ENCODE results near the gene MDP1. TPM values are rescaled to one million over a fixed set of nuclear protein-coding genes. Genes with fewer than 3 reads are reported as not detected.

Gene MDP1
- polyA plus RNA-seq, 2 of the 4 experiments (the other 2 are of a cell fraction) = 21.6 to 38.6 TPM

DNA sequence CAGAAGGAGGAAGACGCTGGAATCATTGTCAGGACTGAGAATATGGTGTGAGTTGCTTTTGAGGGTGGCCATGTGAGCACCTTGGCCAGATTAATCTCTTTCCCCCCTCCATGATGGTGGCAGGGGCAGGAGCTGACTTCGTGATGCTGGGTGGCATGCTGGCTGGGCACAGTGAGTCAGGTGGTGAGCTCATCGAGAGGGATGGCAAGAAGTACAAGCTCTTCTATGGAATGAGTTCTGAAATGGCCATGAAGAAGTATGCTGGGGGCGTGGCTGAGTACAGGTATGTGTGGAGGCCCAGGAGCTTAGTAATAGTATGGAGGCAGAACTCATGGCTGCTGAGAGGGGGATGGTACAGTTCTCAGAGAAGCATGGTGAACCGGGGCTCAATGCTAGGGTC, 22.3 kb upstream of the MDP1 start:
- TF ChIP-seq NPAS2 (CRISPR knock-in tag; IDR thresholded peaks at IDR 0.05; ENCODE audit: borderline replicate concordance) (no peak), TP53 (CRISPR knock-in tag; IDR thresholded peaks at IDR 0.05) (no peak), HOXA7 (CRISPR knock-in tag; IDR thresholded peaks at IDR 0.05) (no peak), NR3C1 (IDR thresholded peaks at IDR 0.05) (no peak), RCOR1 (IDR thresholded peaks at IDR 0.05; ENCODE audit: low read depth, low read length) (no peak), KDM5A (IDR thresholded peaks at IDR 0.05) (no peak), SMC3 (IDR thresholded peaks at IDR 0.05) (no peak)
- TF ChIP-seq, protein P1, sequence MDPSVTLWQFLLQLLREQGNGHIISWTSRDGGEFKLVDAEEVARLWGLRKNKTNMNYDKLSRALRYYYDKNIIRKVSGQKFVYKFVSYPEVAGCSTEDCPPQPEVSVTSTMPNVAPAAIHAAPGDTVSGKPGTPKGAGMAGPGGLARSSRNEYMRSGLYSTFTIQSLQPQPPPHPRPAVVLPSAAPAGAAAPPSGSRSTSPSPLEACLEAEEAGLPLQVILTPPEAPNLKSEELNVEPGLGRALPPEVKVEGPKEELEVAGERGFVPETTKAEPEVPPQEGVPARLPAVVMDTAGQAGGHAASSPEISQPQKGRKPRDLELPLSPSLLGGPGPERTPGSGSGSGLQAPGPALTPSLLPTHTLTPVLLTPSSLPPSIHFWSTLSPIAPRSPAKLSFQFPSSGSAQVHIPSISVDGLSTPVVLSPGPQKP (IDR thresholded peaks at IDR 0.05; ENCODE audit: low read depth, low read length) = no peak
- TF ChIP-seq, protein P2, sequence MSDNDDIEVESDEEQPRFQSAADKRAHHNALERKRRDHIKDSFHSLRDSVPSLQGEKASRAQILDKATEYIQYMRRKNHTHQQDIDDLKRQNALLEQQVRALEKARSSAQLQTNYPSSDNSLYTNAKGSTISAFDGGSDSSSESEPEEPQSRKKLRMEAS (IDR thresholded peaks at IDR 0.05) = no peak
- Histone ChIP-seq H3K4me1 (peaks cover 16% of the 10 kb centered on the region), H3K4me3 (no peak overlapping the region), H3K9me3 (no peaks in the 10 kb centered on the region), H3K4me2 (no peak overlapping the region), H3K27ac (no peak overlapping the region)
- DNase-seq (ENCODE audit: low read depth in 1 of 2, low spot score in 1 of 2) = no peak
- no peak for ATAC-seq
- POLR2A ChIA-PET = interaction anchor here (1.5 kb wide), 2 partner anchors 33 to 61 kb away, joined by 4 read pairs; partner anchors contain the start of genes DHRS1, NOP9 and RABGGTA
- WGBS (ENCODE audit: missing lambda C conversion rate) = 87% methylated on average over 5 of the region's 5 CpGs
- CTCF ChIA-PET = interaction anchor here (1.1 to 21.7 kb wide), 6 partner anchors 22 to 193 kb away, joined by 3 to 601 read pairs (median 6); partner anchors contain the start of genes CIDEB, DHRS1, LTB4R and LTB4R2
- no peak for FAIRE-seq

DNA sequence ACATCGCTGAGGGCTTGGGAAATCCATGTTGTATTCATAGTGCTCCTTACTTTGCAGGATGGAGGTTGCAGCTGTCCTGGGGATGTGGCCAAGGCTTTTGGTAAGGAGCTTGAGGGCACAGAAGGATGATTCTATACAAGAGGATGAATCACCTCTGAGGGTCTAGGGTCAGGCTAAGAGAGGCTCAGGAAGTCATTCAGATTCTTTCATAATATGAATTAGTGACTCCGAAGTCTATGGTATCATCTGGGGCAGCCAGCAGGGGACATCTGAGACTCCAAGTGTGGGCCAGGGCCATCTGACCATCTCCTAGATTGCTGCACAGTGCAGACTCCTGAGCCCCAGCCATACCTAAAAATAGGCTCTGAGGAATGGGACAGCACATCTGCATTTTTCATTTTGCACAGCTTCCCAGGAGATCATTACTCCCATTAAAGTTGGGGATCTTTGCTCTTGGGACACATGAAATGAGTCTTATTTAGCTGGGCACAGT, 21.6 kb upstream of the MDP1 start:
- FAIRE-seq (no peak), ATAC-seq (no peak), DNase-seq (ENCODE audit: low read depth in 1 of 2, low spot score in 1 of 2) (no peak)
- H3K4me2 ChIP-seq = no peak overlapping the region
- no peak overlapping the region for H3K4me3 ChIP-seq
- TF ChIP-seq EHMT2 (IDR thresholded peaks at IDR 0.05; ENCODE audit: low read depth) (no peak), HOXB13 (CRISPR knock-in tag; IDR thresholded peaks at IDR 0.05; ENCODE audit: low read depth) (no peak), FOXS1 (CRISPR knock-in tag; IDR thresholded peaks at IDR 0.05) (no peak), NR3C1 (IDR thresholded peaks at IDR 0.05) (no peak), HOXA7 (CRISPR knock-in tag; IDR thresholded peaks at IDR 0.05) (no peak), CBX2 (IDR thresholded peaks at IDR 0.05; ENCODE audit: borderline replicate concordance, low read depth) (no peak), KDM5A (IDR thresholded peaks at IDR 0.05) (no peak), TFCP2L1 (CRISPR knock-in tag; IDR thresholded peaks at IDR 0.05) (no peak)
- peaks cover 15% of the 10 kb centered on the region for H3K4me1 ChIP-seq
- POLR2A ChIA-PET = interaction anchor here (1.5 kb wide), 2 partner anchors 34 to 62 kb away, joined by 4 read pairs; partner anchors contain the start of genes DHRS1, NOP9 and RABGGTA
- no peak overlapping the region for H3K27ac ChIP-seq
- CTCF ChIA-PET = interaction anchor here (0.8 to 21.7 kb wide), 7 partner anchors 21 to 194 kb away, joined by 3 to 601 read pairs (median 5); partner anchors contain the start of genes CIDEB, DHRS1, LTB4R and LTB4R2
- 100% methylated on average over 2 of the region's 2 CpGs for WGBS (ENCODE audit: missing lambda C conversion rate)
- H3K9me3 ChIP-seq = no peaks in the 10 kb centered on the region

DNA sequence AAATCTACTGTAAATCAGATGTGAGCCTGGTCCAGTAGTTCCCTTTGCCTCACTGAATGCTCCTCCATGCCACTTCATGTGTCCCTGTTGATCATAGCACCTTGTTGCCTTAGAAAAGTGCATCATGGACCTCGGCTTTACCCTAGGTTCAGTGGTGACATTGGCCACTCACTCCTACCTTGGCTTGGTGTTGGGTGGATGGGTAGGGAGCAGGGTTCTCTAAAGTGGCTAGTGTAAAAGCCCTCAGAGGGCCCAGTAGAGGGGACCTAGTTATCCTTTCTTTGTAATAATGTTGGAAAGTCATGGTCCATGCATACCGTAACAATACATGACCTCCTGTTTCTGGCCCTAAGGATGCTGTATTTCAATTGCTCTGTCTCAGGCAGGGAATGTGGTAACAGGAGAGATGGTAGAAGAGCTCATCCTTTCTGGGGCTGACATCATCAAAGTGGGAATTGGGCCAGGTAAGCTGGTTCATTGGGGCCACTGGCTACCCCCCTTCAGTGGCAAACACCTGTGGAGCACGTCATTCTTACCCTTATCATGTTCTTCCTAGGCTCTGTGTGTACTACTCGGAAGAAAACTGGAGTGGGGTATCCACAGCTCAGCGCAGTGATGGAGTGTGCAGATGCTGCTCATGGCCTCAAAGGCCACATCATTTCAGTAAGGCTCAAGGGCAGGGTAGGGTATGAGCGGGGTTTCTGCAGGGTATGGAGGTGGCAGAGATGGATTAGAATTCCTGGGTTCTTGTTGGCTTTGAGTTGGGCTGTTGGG, 21.0 kb upstream of the MDP1 start:
- Histone ChIP-seq H3K4me1 (peaks cover 15% of the 10 kb centered on the region), H3K27ac (no peak overlapping the region), H3K9me3 (no peaks in the 10 kb centered on the region), H3K4me3 (no peak overlapping the region), H3K4me2 (no peak overlapping the region)
- POLR2A ChIA-PET = interaction anchor here (0.6 to 1.5 kb wide), 2 partner anchors 13 to 34 kb away, joined by 3 to 4 read pairs; partner anchors contain the start of gene RABGGTA
- ATAC-seq = no peak
- no peak for TF ChIP-seq MYC (IDR thresholded peaks at IDR 0.05; ENCODE audit: borderline replicate concordance, low read length)
- no peak for TF ChIP-seq FOXS1 (CRISPR knock-in tag; IDR thresholded peaks at IDR 0.05)
- no peak for TF ChIP-seq HOXB13 (CRISPR knock-in tag; IDR thresholded peaks at IDR 0.05; ENCODE audit: low read depth)
- FAIRE-seq = no peak
- no peak for DNase-seq (ENCODE audit: low read depth in 1 of 2, low spot score in 1 of 2)
- WGBS (ENCODE audit: missing lambda C conversion rate) = 93% methylated on average over 6 of the region's 6 CpGs
- CTCF ChIA-PET = interaction anchor here (0.8 to 21.7 kb wide), 5 partner anchors 21 to 195 kb away, joined by 3 to 601 read pairs (median 7); partner anchors contain the start of genes CIDEB, DHRS1, LTB4R and LTB4R2
